ENCODE results near the gene PDE3A. TPM values are rescaled to one million over a fixed set of nuclear protein-coding genes. Genes with fewer than 3 reads are reported as not detected.

PDE3A gene
- total RNA-seq, 1 donor from 2014 or later, result 27.9 TPM

- Mint-ChIP-seq H3K36me3 (ENCODE audit: low read depth) (peaks cover 11% of the 10 kb centered on the region), H3K27ac (ENCODE audit: unreplicated experiment) (no peak overlapping the region), H3K4me3 (ENCODE audit: unreplicated experiment) (no peak overlapping the region), H3K27me3 (ENCODE audit: low read depth) (no peaks in the 10 kb centered on the region), H3K9me3 (ENCODE audit: low read depth) (no peaks in the 10 kb centered on the region), H3K4me1 (ENCODE audit: low read depth) (peaks cover 5% of the 10 kb centered on the region)
- TF ChIP-seq CTCF (IDR thresholded peaks at IDR 0.05), result no peak
- DNase-seq (ENCODE audit: low spot score), result no peak
These were observed 275.5 kb downstream of the PDE3A start for GRCh38 chr12:20643822-20644221.

GRCh38 chr12:20646239-20646827 lies 278.0 kb downstream of the PDE3A start:
- peaks cover 14% of the 10 kb centered on the region for H3K36me3 Mint-ChIP-seq (ENCODE audit: low read depth)
- no peak overlapping the region for H3K4me3 Mint-ChIP-seq (ENCODE audit: unreplicated experiment)
- no peaks in the 10 kb centered on the region for H3K9me3 Mint-ChIP-seq (ENCODE audit: low read depth)
- H3K27ac Mint-ChIP-seq (ENCODE audit: unreplicated experiment), result no peak overlapping the region
- no peaks in the 10 kb centered on the region for H3K27me3 Mint-ChIP-seq (ENCODE audit: low read depth)
- peaks cover 5% of the 10 kb centered on the region for H3K4me1 Mint-ChIP-seq (ENCODE audit: low read depth)
- DNase-seq (ENCODE audit: low spot score), result no peak
- peak; percentile 89 for TF ChIP-seq CTCF (IDR thresholded peaks at IDR 0.05)

- H3K27me3 Mint-ChIP-seq (ENCODE audit: low read depth), result no peaks in the 10 kb centered on the region
These were observed 285.5 kb downstream of the PDE3A start for GRCh38 chr12:20653871-20654270.

GRCh38 chr12:20656600-20656999 lies 288.3 kb downstream of the PDE3A start:
- H3K27ac Mint-ChIP-seq (ENCODE audit: unreplicated experiment), result no peak overlapping the region

More at GRCh38 chr12:20653871-20654270, 285.5 kb downstream of the PDE3A start:
- Mint-ChIP-seq H3K36me3 (ENCODE audit: low read depth) (peaks cover 34% of the 10 kb centered on the region), H3K27ac (ENCODE audit: unreplicated experiment) (no peak overlapping the region), H3K4me3 (ENCODE audit: unreplicated experiment) (no peak overlapping the region), H3K9me3 (ENCODE audit: low read depth) (no peaks in the 10 kb centered on the region), H3K4me1 (ENCODE audit: low read depth) (no peaks in the 10 kb centered on the region)
- no peak for TF ChIP-seq CTCF (IDR thresholded peaks at IDR 0.05)
- DNase-seq (ENCODE audit: low spot score), result no peak

GRCh38 chr12:20657496-20657895 lies 289.2 kb downstream of the PDE3A start:
- H3K4me3 Mint-ChIP-seq (ENCODE audit: unreplicated experiment), result no peak overlapping the region
- H3K27ac Mint-ChIP-seq (ENCODE audit: unreplicated experiment), result no peak overlapping the region

More at GRCh38 chr12:20656600-20656999, 288.3 kb downstream of the PDE3A start:
- no peak for TF ChIP-seq CTCF (IDR thresholded peaks at IDR 0.05)
- Mint-ChIP-seq H3K9me3 (ENCODE audit: low read depth) (peaks cover 14% of the 10 kb centered on the region), H3K36me3 (ENCODE audit: low read depth) (peaks cover 44% of the 10 kb centered on the region), H3K27me3 (ENCODE audit: low read depth) (no peaks in the 10 kb centered on the region), H3K4me1 (ENCODE audit: low read depth) (no peaks in the 10 kb centered on the region), H3K4me3 (ENCODE audit: unreplicated experiment) (no peak overlapping the region)
- no peak for DNase-seq (ENCODE audit: low spot score)

More at GRCh38 chr12:20657496-20657895, 289.2 kb downstream of the PDE3A start:
- no peak for TF ChIP-seq CTCF (IDR thresholded peaks at IDR 0.05)
- DNase-seq (ENCODE audit: low spot score), result no peak
- H3K4me1 Mint-ChIP-seq (ENCODE audit: low read depth), result no peaks in the 10 kb centered on the region
- peaks cover 50% of the 10 kb centered on the region for H3K36me3 Mint-ChIP-seq (ENCODE audit: low read depth)
- no peaks in the 10 kb centered on the region for H3K27me3 Mint-ChIP-seq (ENCODE audit: low read depth)
- peaks cover 20% of the 10 kb centered on the region for H3K9me3 Mint-ChIP-seq (ENCODE audit: low read depth)
